ENCODE results near the gene UACA.

Gene UACA

DNA sequence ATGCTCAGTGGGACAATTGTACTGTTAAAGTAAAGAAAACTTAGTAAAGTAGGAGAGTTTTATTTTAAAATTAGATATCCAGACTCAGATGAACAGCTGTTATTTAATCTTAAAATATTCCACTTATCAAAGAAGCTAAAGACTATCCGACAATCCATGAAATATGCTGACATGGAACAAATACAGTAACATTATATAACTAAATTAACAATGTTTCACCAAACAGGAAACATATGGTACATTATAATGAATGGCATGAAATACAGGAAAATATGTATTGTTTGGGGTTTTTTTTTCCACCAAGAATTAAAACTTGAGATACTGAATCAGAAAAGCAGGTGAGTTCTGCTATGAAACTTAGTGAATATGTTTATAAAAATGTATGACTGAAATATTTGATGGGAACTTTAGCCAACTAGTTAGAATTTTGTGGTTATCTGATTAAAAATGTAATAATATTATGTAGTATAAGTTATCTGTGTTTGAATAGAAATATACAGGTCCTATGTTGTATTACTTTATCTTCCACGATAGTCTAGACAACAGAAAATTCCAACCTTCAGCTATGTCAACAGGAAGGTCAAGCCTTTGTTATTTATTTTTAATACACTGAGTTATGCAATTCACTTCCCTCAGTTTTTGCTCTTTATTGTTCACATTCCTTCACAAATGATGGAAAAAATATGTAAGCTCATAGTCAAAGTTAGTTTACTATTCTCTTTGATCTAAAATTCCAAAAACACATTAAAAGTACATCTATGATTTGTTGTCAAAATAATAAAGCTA is 72.7 kb downstream of the UACA start:
- Histone ChIP-seq H3K4me1 (ENCODE audit: control insufficient read depth, insufficient read depth, low read length, poor library complexity, severe bottlenecking) (no peaks in the 10 kb centered on the region), H3K27ac (ENCODE audit: low read depth, low read length, severe bottlenecking) (no peak overlapping the region), H3K9me3 (ENCODE audit: control insufficient read depth, low read length) (no peaks in the 10 kb centered on the region), H3K4me3 (ENCODE audit: extremely low read depth, insufficient read depth, low read length, poor library complexity, severe bottlenecking) (no peak overlapping the region), H3K36me3 (ENCODE audit: control insufficient read depth, insufficient read depth, low read length) (peaks cover 28% of the 10 kb centered on the region)
- whole genome bisulfite sequencing, 2 experiments (ENCODE audit: insufficient coverage in 2 of 2), result no CpG with 5 or more reads among the region's 2 CpGs

DNA sequence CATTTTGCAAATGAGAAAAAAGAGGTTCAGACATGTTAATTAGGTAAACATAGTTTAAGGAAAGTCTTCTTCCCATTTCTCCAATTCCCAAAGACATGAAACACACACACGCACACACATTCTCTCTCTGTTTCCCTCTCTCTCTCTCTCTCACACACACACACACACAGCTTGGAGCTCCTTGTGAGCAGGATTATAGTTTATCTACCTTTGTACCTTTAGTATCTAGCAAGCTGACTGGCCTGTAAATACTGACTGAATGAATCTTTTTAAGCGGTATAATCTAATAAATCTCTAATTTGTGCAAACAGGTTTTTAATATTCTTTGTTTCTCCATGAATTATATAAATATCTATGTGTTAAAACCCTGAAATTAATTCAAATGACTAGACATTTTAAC is 73.3 kb downstream of the UACA start:
- Histone ChIP-seq H3K4me3 (ENCODE audit: extremely low read depth, insufficient read depth, low read length, poor library complexity, severe bottlenecking) (no peak overlapping the region), H3K36me3 (ENCODE audit: control insufficient read depth, insufficient read depth, low read length) (peaks cover 34% of the 10 kb centered on the region), H3K9me3 (ENCODE audit: control insufficient read depth, low read length) (no peaks in the 10 kb centered on the region), H3K4me1 (ENCODE audit: control insufficient read depth, insufficient read depth, low read length, poor library complexity, severe bottlenecking) (no peaks in the 10 kb centered on the region), H3K27ac (ENCODE audit: low read depth, low read length, severe bottlenecking) (no peak overlapping the region)
- WGBS, 2 experiments (ENCODE audit: insufficient coverage in 2 of 2), result no CpG with 5 or more reads among the region's 2 CpGs

DNA sequence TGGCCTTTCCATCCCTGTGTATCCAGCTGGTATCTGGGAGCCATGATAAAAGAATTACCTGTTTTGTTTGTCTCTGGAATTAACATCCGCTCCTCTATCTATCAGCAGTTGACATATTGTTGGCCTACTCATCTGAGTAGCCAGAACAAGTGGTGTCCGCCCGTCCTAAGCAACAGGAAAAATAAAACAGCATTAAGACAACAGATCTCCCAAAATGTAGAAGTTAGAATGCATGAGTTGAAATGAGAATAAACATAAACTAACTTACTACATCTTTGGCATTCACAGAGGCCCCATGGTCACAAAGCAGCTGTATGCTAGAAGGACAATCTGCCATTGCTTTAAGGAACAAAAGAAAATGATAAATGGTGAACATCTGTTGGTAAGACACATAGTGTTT is 75.9 kb downstream of the UACA start:
- no peaks in the 10 kb centered on the region for H3K9me3 ChIP-seq (ENCODE audit: control insufficient read depth, low read length)

DNA sequence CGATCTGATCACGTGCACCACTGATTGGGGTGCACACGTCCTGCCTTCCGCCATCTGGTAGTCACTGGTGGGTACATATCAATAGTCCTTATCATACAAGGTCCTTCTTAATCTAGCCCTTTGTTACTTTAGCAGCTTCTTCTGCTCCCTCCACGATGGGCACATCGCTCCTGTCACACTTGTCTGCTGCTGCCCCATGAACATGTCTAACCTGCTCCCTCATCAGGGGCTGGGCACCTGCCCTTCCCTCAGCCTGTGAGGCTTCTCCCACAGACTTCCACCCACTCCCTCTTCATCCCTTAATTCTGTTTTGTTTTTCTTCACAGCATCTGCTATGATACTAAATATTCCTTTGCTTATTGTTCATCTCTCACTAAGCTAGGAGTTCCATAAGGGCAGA is 82.5 kb downstream of the UACA start:
- 90 to 96% methylated on average over 6 of the region's 6 CpGs for WGBS, 2 experiments (ENCODE audit: insufficient coverage in 2 of 2)
- no peak overlapping the region for H3K27ac ChIP-seq (ENCODE audit: low read depth, low read length, severe bottlenecking)
- no peak overlapping the region for H3K4me3 ChIP-seq (ENCODE audit: extremely low read depth, insufficient read depth, low read length, poor library complexity, severe bottlenecking)
- H3K9me3 ChIP-seq (ENCODE audit: control insufficient read depth, low read length), result no peaks in the 10 kb centered on the region
- no peaks in the 10 kb centered on the region for H3K4me1 ChIP-seq (ENCODE audit: control insufficient read depth, insufficient read depth, low read length, poor library complexity, severe bottlenecking)
- peaks cover 52% of the 10 kb centered on the region for H3K36me3 ChIP-seq (ENCODE audit: control insufficient read depth, insufficient read depth, low read length)

More for the DNA sequence above, 75.9 kb downstream of the UACA start:
- Histone ChIP-seq H3K4me1 (ENCODE audit: control insufficient read depth, insufficient read depth, low read length, poor library complexity, severe bottlenecking) (no peaks in the 10 kb centered on the region), H3K27ac (ENCODE audit: low read depth, low read length, severe bottlenecking) (no peak overlapping the region), H3K4me3 (ENCODE audit: extremely low read depth, insufficient read depth, low read length, poor library complexity, severe bottlenecking) (no peak overlapping the region), H3K36me3 (ENCODE audit: control insufficient read depth, insufficient read depth, low read length) (peaks cover 37% of the 10 kb centered on the region)
- WGBS, 2 experiments (ENCODE audit: insufficient coverage in 2 of 2), result 88 to 100% methylated on average over 1 of the region's 3 CpGs

DNA sequence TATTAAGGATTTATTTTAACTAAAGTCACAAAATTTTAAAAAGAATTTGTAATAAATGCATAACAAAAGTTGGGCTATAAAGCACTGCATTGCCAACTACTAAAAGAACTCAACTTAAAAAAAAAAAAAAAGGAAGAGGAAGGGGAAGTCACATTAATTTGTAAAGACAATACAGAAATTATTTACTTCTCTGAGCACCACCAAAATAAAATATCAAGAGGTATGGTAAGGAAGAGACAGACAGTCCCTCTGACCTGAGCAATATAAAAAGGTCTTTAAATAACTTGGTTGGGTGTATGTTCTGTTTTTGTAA is 83.5 kb downstream of the UACA start:
- Histone ChIP-seq H3K9me3 (ENCODE audit: control insufficient read depth, low read length) (no peaks in the 10 kb centered on the region), H3K36me3 (ENCODE audit: control insufficient read depth, insufficient read depth, low read length) (peaks cover 52% of the 10 kb centered on the region), H3K4me1 (ENCODE audit: control insufficient read depth, insufficient read depth, low read length, poor library complexity, severe bottlenecking) (no peaks in the 10 kb centered on the region), H3K4me3 (ENCODE audit: extremely low read depth, insufficient read depth, low read length, poor library complexity, severe bottlenecking) (no peak overlapping the region), H3K27ac (ENCODE audit: low read depth, low read length, severe bottlenecking) (no peak overlapping the region)

DNA sequence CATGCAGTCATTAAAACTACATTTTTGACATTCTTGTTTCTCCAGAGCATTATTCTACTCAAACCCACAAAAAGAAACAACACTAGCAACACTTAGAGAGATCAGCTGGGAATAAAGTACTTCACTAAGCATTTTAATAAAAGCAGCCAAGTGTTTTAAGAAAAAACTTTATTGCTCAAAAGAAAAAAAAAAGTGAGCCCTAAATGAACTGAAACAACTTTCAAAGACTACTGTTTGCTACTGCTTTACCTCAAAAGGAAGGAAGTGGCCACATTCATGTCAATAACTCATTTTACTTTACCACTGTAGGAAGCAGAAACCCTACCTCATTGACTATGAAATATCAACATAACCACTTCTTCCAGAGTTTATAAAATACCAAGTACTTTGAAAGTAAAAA is 91.3 kb downstream of the UACA start:
- Histone ChIP-seq H3K9me3 (ENCODE audit: control insufficient read depth, low read length) (no peaks in the 10 kb centered on the region), H3K4me1 (ENCODE audit: control insufficient read depth, insufficient read depth, low read length, poor library complexity, severe bottlenecking) (no peaks in the 10 kb centered on the region), H3K27ac (ENCODE audit: low read depth, low read length, severe bottlenecking) (no peak overlapping the region), H3K4me3 (ENCODE audit: extremely low read depth, insufficient read depth, low read length, poor library complexity, severe bottlenecking) (no peak overlapping the region), H3K36me3 (ENCODE audit: control insufficient read depth, insufficient read depth, low read length) (peaks cover 53% of the 10 kb centered on the region)

DNA sequence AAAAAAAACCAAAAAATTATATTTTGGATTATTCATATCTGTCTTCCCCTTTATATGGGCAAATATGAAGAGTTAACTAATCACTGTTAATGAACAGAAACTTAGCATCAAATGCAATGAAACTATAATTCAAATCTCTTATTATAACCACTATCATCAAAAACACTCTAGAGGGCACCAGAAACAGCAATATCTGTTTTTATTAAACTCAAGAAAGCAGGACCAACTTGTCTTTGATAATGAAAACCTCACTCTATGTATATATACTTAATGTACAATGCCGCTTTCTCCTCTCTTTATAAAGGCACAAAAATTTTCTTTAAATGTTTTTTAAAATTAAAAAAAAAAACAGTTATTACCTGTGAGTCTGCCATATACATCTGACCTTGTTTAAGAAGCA is 92.7 kb downstream of the UACA start:
- Histone ChIP-seq H3K9me3 (ENCODE audit: control insufficient read depth, low read length) (no peaks in the 10 kb centered on the region), H3K36me3 (ENCODE audit: control insufficient read depth, insufficient read depth, low read length) (peaks cover 56% of the 10 kb centered on the region), H3K27ac (ENCODE audit: low read depth, low read length, severe bottlenecking) (no peak overlapping the region), H3K4me1 (ENCODE audit: control insufficient read depth, insufficient read depth, low read length, poor library complexity, severe bottlenecking) (no peaks in the 10 kb centered on the region), H3K4me3 (ENCODE audit: extremely low read depth, insufficient read depth, low read length, poor library complexity, severe bottlenecking) (no peak overlapping the region)
- no CpG with 5 or more reads among the region's 1 CpG for WGBS, 2 experiments (ENCODE audit: insufficient coverage in 2 of 2)

DNA sequence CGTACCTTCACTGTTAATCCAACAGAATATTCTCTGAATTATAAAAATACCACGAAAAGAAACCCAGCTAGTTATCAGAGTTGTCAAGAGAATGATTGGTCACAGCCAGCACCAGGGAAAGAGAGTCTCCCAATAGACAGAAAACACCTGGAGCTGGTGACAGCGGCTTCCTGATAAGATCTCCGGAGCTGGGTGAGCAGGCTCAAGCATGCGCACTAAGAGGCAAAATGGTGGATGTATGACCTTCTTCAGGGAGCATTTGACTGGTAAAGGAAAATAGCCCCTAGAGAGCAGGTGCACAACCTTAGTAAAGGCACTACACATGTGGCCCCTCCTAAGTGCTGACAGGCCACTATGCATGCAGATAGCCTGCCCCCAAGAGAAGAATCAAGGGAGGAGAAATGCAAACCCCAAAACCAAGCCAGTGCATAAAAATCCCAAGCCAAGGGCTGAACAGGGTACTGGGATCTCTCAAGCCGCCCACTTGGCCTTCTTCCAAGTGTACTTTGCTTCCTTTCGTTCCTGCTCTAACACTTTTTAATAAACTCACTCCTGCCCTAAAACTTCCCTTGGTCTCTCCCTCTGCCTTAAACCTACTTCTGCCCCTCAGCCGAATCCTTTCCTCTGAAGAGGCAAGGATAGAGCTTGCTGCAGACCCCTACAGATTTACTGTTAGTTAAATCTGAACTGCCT is 93.2 kb downstream of the UACA start:
- peaks cover 56% of the 10 kb centered on the region for H3K36me3 ChIP-seq (ENCODE audit: control insufficient read depth, insufficient read depth, low read length)
- H3K9me3 ChIP-seq (ENCODE audit: control insufficient read depth, low read length), result no peaks in the 10 kb centered on the region
- H3K4me1 ChIP-seq (ENCODE audit: control insufficient read depth, insufficient read depth, low read length, poor library complexity, severe bottlenecking), result no peaks in the 10 kb centered on the region
- H3K27ac ChIP-seq (ENCODE audit: low read depth, low read length, severe bottlenecking), result no peak overlapping the region
- WGBS, 2 experiments (ENCODE audit: insufficient coverage in 2 of 2), result 73 to 75% methylated on average over 4 to 5 of the region's 8 CpGs
- no peak overlapping the region for H3K4me3 ChIP-seq (ENCODE audit: extremely low read depth, insufficient read depth, low read length, poor library complexity, severe bottlenecking)

DNA sequence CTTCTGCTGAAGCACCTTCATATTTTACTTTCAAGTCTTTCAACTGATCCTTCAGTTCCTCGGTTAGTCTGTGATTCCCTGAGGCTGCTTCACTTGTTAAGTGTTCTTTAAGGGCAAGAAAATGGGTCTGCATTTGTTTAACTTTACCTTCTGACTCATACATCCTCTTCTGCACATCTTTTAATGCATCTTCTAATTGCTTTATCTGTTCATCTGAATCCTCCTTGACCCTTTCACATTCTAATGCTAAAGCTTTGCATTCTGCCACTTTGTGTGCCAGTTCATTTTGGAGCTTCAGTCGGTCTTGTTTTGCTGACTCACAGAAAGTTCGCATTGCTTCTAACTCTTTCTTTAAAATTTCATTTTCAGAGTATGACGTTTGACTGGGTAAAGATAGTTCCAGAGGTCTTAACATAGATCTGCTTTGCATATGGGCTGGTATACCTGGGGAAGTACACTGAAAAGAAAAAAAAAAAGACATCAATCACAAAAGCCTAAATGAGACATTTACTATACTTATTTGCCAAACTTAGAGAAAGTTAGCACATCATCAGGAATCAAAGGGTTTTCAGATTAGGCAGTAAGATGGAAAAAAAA is 94.3 kb downstream of the UACA start:
- H3K9me3 ChIP-seq (ENCODE audit: control insufficient read depth, low read length), result no peaks in the 10 kb centered on the region
- WGBS, 2 experiments (ENCODE audit: insufficient coverage in 2 of 2), result 34% methylated on average over 2 of the region's 4 CpGs; no CpG with 5 or more reads in 1 of the 2 experiments
- H3K36me3 ChIP-seq (ENCODE audit: control insufficient read depth, insufficient read depth, low read length), result peaks cover 60% of the 10 kb centered on the region
- no peak overlapping the region for H3K4me3 ChIP-seq (ENCODE audit: extremely low read depth, insufficient read depth, low read length, poor library complexity, severe bottlenecking)
- no peaks in the 10 kb centered on the region for H3K4me1 ChIP-seq (ENCODE audit: control insufficient read depth, insufficient read depth, low read length, poor library complexity, severe bottlenecking)
- H3K27ac ChIP-seq (ENCODE audit: low read depth, low read length, severe bottlenecking), result no peak overlapping the region

DNA sequence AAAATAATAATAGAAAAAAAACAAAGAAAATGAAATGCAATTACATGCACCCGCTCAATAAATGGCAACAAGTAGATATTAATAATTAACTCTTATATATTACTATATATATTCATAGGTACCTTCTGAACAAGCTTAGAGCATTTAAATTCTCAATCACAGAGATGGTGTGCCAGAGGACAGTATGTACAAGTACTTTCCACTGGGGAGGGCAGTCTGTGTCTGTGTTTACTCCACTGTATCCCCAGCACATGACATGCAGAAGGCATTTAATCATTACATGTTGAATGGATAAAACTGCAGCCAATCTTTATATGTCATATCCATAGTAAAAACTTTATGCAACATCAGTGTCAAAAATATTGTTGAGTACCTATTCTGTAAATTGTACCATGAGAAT is 97.8 kb downstream of the UACA start:
- no CpG with 5 or more reads among the region's 1 CpG for WGBS, 2 experiments (ENCODE audit: insufficient coverage in 2 of 2)
- Histone ChIP-seq H3K36me3 (ENCODE audit: control insufficient read depth, insufficient read depth, low read length) (peaks cover 72% of the 10 kb centered on the region), H3K4me1 (ENCODE audit: control insufficient read depth, insufficient read depth, low read length, poor library complexity, severe bottlenecking) (no peaks in the 10 kb centered on the region)

DNA sequence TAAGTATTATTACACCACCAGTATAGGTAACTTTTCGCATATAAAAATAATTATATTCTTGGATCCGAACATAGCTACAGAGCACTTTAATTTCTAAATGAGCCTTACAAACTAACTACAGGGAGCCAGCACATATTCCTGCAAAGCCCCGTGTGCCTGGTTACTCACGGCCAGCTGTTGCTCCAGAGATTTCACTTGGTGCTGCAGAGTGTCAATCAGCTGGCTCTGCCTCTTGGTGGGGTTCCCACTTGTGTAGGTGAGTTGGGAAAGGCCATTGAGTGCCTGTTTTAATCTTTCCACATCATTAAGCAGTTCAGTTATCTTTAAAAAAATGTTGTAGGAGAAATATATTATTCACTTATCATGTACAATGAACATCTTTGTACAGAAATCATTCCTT is 98.9 kb downstream of the UACA start:
- H3K4me3 ChIP-seq (ENCODE audit: extremely low read depth, insufficient read depth, low read length, poor library complexity, severe bottlenecking), result no peak overlapping the region
- H3K36me3 ChIP-seq (ENCODE audit: control insufficient read depth, insufficient read depth, low read length), result peaks cover 72% of the 10 kb centered on the region

More for the DNA sequence above, 97.8 kb downstream of the UACA start:
- Histone ChIP-seq H3K4me3 (ENCODE audit: extremely low read depth, insufficient read depth, low read length, poor library complexity, severe bottlenecking) (no peak overlapping the region), H3K27ac (ENCODE audit: low read depth, low read length, severe bottlenecking) (no peak overlapping the region), H3K9me3 (ENCODE audit: control insufficient read depth, low read length) (no peaks in the 10 kb centered on the region)

More for the DNA sequence above, 98.9 kb downstream of the UACA start:
- Histone ChIP-seq H3K4me1 (ENCODE audit: control insufficient read depth, insufficient read depth, low read length, poor library complexity, severe bottlenecking) (no peaks in the 10 kb centered on the region), H3K27ac (ENCODE audit: low read depth, low read length, severe bottlenecking) (no peak overlapping the region), H3K9me3 (ENCODE audit: control insufficient read depth, low read length) (no peaks in the 10 kb centered on the region)
- 83 to 100% methylated on average over 1 to 3 of the region's 4 CpGs for WGBS, 2 experiments (ENCODE audit: insufficient coverage in 2 of 2)

All from mesodermal cell (in vitro differentiated cells).